Skeletal muscle tissue (tissue), 4 donors: ENCODE measurements around the gene G3BP2. TPM values are rescaled to one million over a fixed set of nuclear protein-coding genes. Genes with fewer than 3 reads are reported as not detected.
"Not testable (repeated sequence)": the region's sequence is repeated elsewhere in the genome, so short reads cannot be mapped to it uniquely, and the experiment has no call there.

Experiments used
- H3K27ac ChIP-seq: one replicate; pipeline ENCODE4 v1.7.0; 2013; ENCODE audit warnings: mild to moderate bottlenecking, low read depth, low read length, inconsistent platforms
- H3K27me3 ChIP-seq, 3 donors: one replicate each; pipeline ENCODE4 v1.7.0; 2013; ENCODE audit warnings: low read length in 3 of 3; ENCODE audit not compliant: control insufficient read depth in 3 of 3, insufficient read depth in 3 of 3
- H3K36me3 ChIP-seq, 3 donors: one replicate each; pipeline ENCODE4 v1.7.0; 2013; ENCODE audit warnings: low read length in 3 of 3; ENCODE audit not compliant: control insufficient read depth in 3 of 3, insufficient read depth in 3 of 3
- H3K4me1 ChIP-seq, 3 donors: one replicate each; pipeline ENCODE4 v1.7.0; 2013; ENCODE audit warnings: low read length in 3 of 3, mild to moderate bottlenecking in 3 of 3; ENCODE audit not compliant: control insufficient read depth in 3 of 3, insufficient read depth in 3 of 3
- H3K4me3 ChIP-seq, 3 donors: one replicate each; pipeline ENCODE4 v1.7.0; 2013; ENCODE audit warnings: low read length in 3 of 3
- H3K9ac ChIP-seq, 3 donors: one replicate each; pipeline ENCODE4 v1.7.0; 2013; ENCODE audit warnings: low read length in 3 of 3, mild to moderate bottlenecking in 3 of 3, moderate library complexity in 2 of 3, low read depth in 1 of 3
- H3K9me3 ChIP-seq, 3 donors: one replicate each; pipeline ENCODE4 v1.7.0; 2013; ENCODE audit warnings: low read length in 3 of 3; ENCODE audit not compliant: control insufficient read depth in 3 of 3
- total RNA-seq: library from RNA; depleted of rRNA; stranded (reverse); fragments of >200 nt; gene quantifications from one replicate; pipeline ENCODE4 v1.2.3, GENCODE V29; 2014
- donor health status: Osteomylitis.

Gene G3BP2
- 175 TPM for total RNA-seq

- H3K9me3 ChIP-seq, result no peaks in the 10 kb centered on the region
- peak within 1 kb of the TSS; percentile 83 to 99 (median 98) for H3K4me3 ChIP-seq
- H3K27ac ChIP-seq, result peak within 1 kb of the TSS; percentile 92
- H3K36me3 ChIP-seq, result no peaks in the 10 kb centered on the region
- peak within 1 kb of the TSS; percentile 94 to 99 (median 98) for H3K9ac ChIP-seq
- H3K4me1 ChIP-seq, result peaks cover 22 to 38% (median 22%) of the 10 kb centered on the region in 3 donors
- no peaks in the 10 kb centered on the region for H3K27me3 ChIP-seq
These were observed at the start of gene G3BP2 for GRCh38 chr4:75673027-75673958. Gene G3BP2, minus strand, starts transcription at chr4:75673411. Its CDS starts 11,386 bp downstream, at chr4:75662025.

GRCh38 chr4:75722417-75722816 is 49.2 kb upstream of the G3BP2 start:
- H3K4me1 ChIP-seq, result peaks cover 14 to 30% (median 25%) of the 10 kb centered on the region in 3 donors
- H3K27ac ChIP-seq, result peak overlapping the region; percentile 100
- H3K27me3 ChIP-seq, result no peaks in the 10 kb centered on the region
- peak overlapping the region in 2 of 3 donors; percentile 79 to 92 for H3K9ac ChIP-seq
- peak overlapping the region; percentile 84 to 96 (median 91) for H3K4me3 ChIP-seq
- H3K36me3 ChIP-seq, result peaks cover 0 to 5% (median 4%) of the 10 kb centered on the region in 3 donors
- no peaks in the 10 kb centered on the region for H3K9me3 ChIP-seq

- Histone ChIP-seq H3K9me3 (no peaks in the 10 kb centered on the region), H3K36me3 (peaks cover 0 to 5% (median 4%) of the 10 kb centered on the region in 3 donors), H3K27ac (no peak overlapping the region), H3K4me1 (peaks cover 29 to 48% (median 32%) of the 10 kb centered on the region in 3 donors), H3K27me3 (no peaks in the 10 kb centered on the region), H3K4me3 (no peak overlapping the region), H3K9ac (no peak overlapping the region)
These were observed 45.3 kb upstream of the G3BP2 start for GRCh38 chr4:75718529-75718928.

- H3K27me3 ChIP-seq, result no peaks in the 10 kb centered on the region
- H3K36me3 ChIP-seq, result peaks cover 0 to 5% (median 4%) of the 10 kb centered on the region in 3 donors
- H3K4me1 ChIP-seq, result peaks cover 18 to 40% (median 35%) of the 10 kb centered on the region in 3 donors
- H3K27ac ChIP-seq, result peak overlapping the region; percentile 15
- no peaks in the 10 kb centered on the region for H3K9me3 ChIP-seq
- H3K9ac ChIP-seq, result no peak overlapping the region
- H3K4me3 ChIP-seq, result no peak overlapping the region
These were observed 44.2 kb upstream of the G3BP2 start for GRCh38 chr4:75717408-75717807.

- not testable (repeated sequence) for H3K27me3 ChIP-seq, H3K36me3 ChIP-seq, H3K9me3 ChIP-seq, H3K9ac ChIP-seq, H3K4me3 ChIP-seq
- Histone ChIP-seq H3K27ac (peak overlapping the region; percentile 27), H3K4me1 (peaks cover 18 to 35% (median 32%) of the 10 kb centered on the region in 3 donors)
These were observed 42.8 kb upstream of the G3BP2 start for GRCh38 chr4:75716054-75716453.

- H3K4me1 ChIP-seq, result peaks cover 18 to 34% (median 33%) of the 10 kb centered on the region in 3 donors
- H3K9ac ChIP-seq, result peak overlapping the region in 1 of 3 donors; percentile 1
- no peaks in the 10 kb centered on the region for H3K9me3 ChIP-seq
- peaks cover 0 to 5% (median 4%) of the 10 kb centered on the region in 3 donors for H3K36me3 ChIP-seq
- no peak overlapping the region for H3K4me3 ChIP-seq
- H3K27ac ChIP-seq, result no peak overlapping the region
- H3K27me3 ChIP-seq, result no peaks in the 10 kb centered on the region
These were observed 42.0 kb upstream of the G3BP2 start for GRCh38 chr4:75715105-75715799.

GRCh38 chr4:75714704-75715103 is 41.5 kb upstream of the G3BP2 start:
- Histone ChIP-seq H3K4me1 (peaks cover 18 to 34% (median 34%) of the 10 kb centered on the region in 3 donors), H3K36me3 (peaks cover 2 to 5% (median 4%) of the 10 kb centered on the region in 3 donors), H3K27me3 (no peaks in the 10 kb centered on the region), H3K9ac (peak overlapping the region in 1 of 3 donors; percentile 1), H3K4me3 (no peak overlapping the region), H3K27ac (peak overlapping the region; percentile 11), H3K9me3 (no peaks in the 10 kb centered on the region)

- Histone ChIP-seq H3K27ac (peak overlapping the region; percentile 11), H3K4me3 (no peak overlapping the region), H3K36me3 (peaks cover 2 to 5% (median 4%) of the 10 kb centered on the region in 3 donors), H3K27me3 (no peaks in the 10 kb centered on the region), H3K9me3 (no peaks in the 10 kb centered on the region), H3K4me1 (peaks cover 18 to 34% (median 34%) of the 10 kb centered on the region in 3 donors), H3K9ac (no peak overlapping the region)
These were observed 40.8 kb upstream of the G3BP2 start for GRCh38 chr4:75714011-75714410.

- no peak overlapping the region for H3K27ac ChIP-seq
- H3K36me3 ChIP-seq, result peaks cover 3 to 9% (median 7%) of the 10 kb centered on the region in 3 donors
- H3K9ac ChIP-seq, result no peak overlapping the region
These were observed 37.0 kb upstream of the G3BP2 start for GRCh38 chr4:75710246-75710645.

More at GRCh38 chr4:75710246-75710645, 37.0 kb upstream of the G3BP2 start:
- no peak overlapping the region for H3K4me3 ChIP-seq
- no peaks in the 10 kb centered on the region for H3K27me3 ChIP-seq
- no peaks in the 10 kb centered on the region for H3K9me3 ChIP-seq
- H3K4me1 ChIP-seq, result peaks cover 15 to 22% (median 19%) of the 10 kb centered on the region in 3 donors
